Erythroblast (primary cell): ENCODE data around the gene MED15.

ENCODE experiments used
- GATA1 ChIP-seq: IDR thresholded peaks from 2 replicates; pipeline ENCODE4 v1.6.1; 2011; ENCODE audit warnings: low read depth, mild to moderate bottlenecking, control low read depth, low read length, moderate library complexity
- POLR2A ChIP-seq: IDR thresholded peaks from 2 replicates; pipeline ENCODE4 v1.6.1; 2011; ENCODE audit warnings: mild to moderate bottlenecking, low read length

DNA sequence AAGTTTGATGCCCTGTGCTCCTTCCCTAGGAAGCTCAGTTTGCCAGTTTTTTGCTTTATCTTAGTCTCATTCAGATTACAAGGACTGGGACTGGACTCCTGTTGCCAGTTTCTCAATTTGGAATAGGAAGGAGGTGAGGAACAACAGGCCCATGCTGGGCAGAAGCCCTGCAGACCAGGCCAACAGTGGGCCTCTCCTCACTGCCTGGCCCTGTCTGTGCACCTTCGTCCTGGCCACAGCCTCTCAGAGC, 23.7 kb downstream of the MED15 start:
- TF ChIP-seq POLR2A (no peak), GATA1 (no peak)
